K562 (cell line): ENCODE data around the gene CWC22. TPM values are rescaled to one million over a fixed set of nuclear protein-coding genes. Genes with fewer than 3 reads are reported as not detected.

Source experiments
- HCFC1 ChIP-seq: IDR thresholded peaks from 2 replicates; pipeline ENCODE4 v1.6.1; 2012; ENCODE audit warnings: low read depth, low read length, improper control_type of control experiment
- LEF1 ChIP-seq: fragments of 450-650 bp; IDR thresholded peaks from 2 replicates; pipeline ENCODE4 v1.6.1; 2016; ENCODE audit warnings: mild to moderate bottlenecking
- RNF219 ChIP-seq: fragments of 250-450 bp; sonication (Bioruptor Pico); IDR thresholded peaks from 2 replicates; pipeline ENCODE4 v1.5.0; 2022; ENCODE audit warnings: mild to moderate bottlenecking
- RREB1 ChIP-seq: fragments of 250-450 bp; sonication (Bioruptor Pico); IDR thresholded peaks from 2 replicates; pipeline ENCODE4 v1.4.0; 2020
- STAT6 ChIP-seq: sonication (generic); formaldehyde crosslinking; IDR thresholded peaks from 2 replicates; pipeline ENCODE4 v1.8.1; 2023; ENCODE audit warnings: mild to moderate bottlenecking, missing genetic modification reagents
- UBTF ChIP-seq, 2 experiments: IDR thresholded peaks; 2 replicates each; pipeline ENCODE4 v1.6.1; 2012; ENCODE audit warnings: improper control_type of control experiment in 2 of 2, low read depth in 2 of 2, low read length in 2 of 2, borderline replicate concordance in 1 of 2
- ZMIZ1 ChIP-seq, 2 experiments: fragments of 150-350 bp in 1 of 2; IDR thresholded peaks; 2 replicates each; pipeline ENCODE4 v1.6.1; 2012 to 2016; ENCODE audit warnings: low read depth in 2 of 2, low read length in 2 of 2, mild to moderate bottlenecking in 1 of 2, moderate library complexity in 1 of 2
- ZNF253 ChIP-seq: fragments of 250-450 bp; sonication (Bioruptor Pico); conservative IDR thresholded peaks from 2 replicates; pipeline ENCODE4 v1.6.1; 2021; ENCODE audit warnings: mild to moderate bottlenecking
- polyA plus RNA-seq, 8 experiments: library from polyadenylated mRNA; depleted of rRNA in 4 of 8; stranded (reverse) in 5 of 8; unstranded in 3 of 8; fragments of >200 nt; fragmentation: Nextera tagmentation in 2 of 8; fragmentation: Illumina TruSeq in 1 of 8; extraction: Ambion mirVana in 2 of 8; extraction: Trizol in 1 of 8; gene quantifications; 2 replicates each; pipeline versions ENCODE4 v1.2.1 to v1.2.3, GENCODE V29; 2011 to 2014; ENCODE audit warnings: inconsistent platforms in 1 of 8, missing spikeins in 1 of 8
- total RNA-seq, 7 experiments: library from RNA; depleted of rRNA in 6 of 7; stranded (reverse); fragments of >200 nt in 6 of 7; fragmentation: Illumina TruSeq in 2 of 7; extraction: Trizol in 2 of 7; gene quantifications; 2 replicates each; pipeline versions ENCODE4 v1.2.1 to v1.2.3, GENCODE V29; 2011 to 2021; ENCODE audit warnings: low replicate concordance in 1 of 7

Gene CWC22
- total and polyA plus RNA-seq, 9 of the 15 experiments (the other 6 are each of a cell fraction or from before 2014, with no cell fraction given), result 14.5 to 54.2 (median 36.7) TPM

- TF ChIP-seq LEF1, result peak; percentile 38; the same call in 1 of the 2 replicates
- TF ChIP-seq STAT6 (CRISPR knock-in tag), result no peak
- no peak for TF ChIP-seq ZMIZ1 (IDR thresholded peaks at IDR 0.05; ENCODE audit: low read depth in 2 of 2, low read length in 2 of 2)
- TF ChIP-seq UBTF (IDR thresholded peaks at IDR 0.05; ENCODE audit: borderline replicate concordance in 1 of 2, low read depth in 2 of 2, low read length in 2 of 2), result no peak
- no peak for TF ChIP-seq RNF219 (CRISPR knock-in tag)
- TF ChIP-seq HCFC1, result peak; percentile 98
- TF ChIP-seq ZNF253 (CRISPR knock-in tag), result 0 out of 2 replicates have a peak, but pooled peaks have one; percentile 19
- no peak for TF ChIP-seq RREB1 (CRISPR knock-in tag)
These were observed at the start of gene CWC22 (continued) for GRCh38 chr2:180006781-180007579.
